Activated T-cell treated with anti-CD3 and anti-CD28 coated beads for 4 hours (primary cell): ENCODE measurements around the gene NETO2.
"Not testable (repeated sequence)": the region's sequence is repeated elsewhere in the genome, so short reads cannot be mapped to it uniquely, and the experiment has no call there.

Source experiments
- DNase-seq: peaks from one replicate; pipeline ENCODE4 v3.0.0-alpha.2; 2020

Gene NETO2

DNA sequence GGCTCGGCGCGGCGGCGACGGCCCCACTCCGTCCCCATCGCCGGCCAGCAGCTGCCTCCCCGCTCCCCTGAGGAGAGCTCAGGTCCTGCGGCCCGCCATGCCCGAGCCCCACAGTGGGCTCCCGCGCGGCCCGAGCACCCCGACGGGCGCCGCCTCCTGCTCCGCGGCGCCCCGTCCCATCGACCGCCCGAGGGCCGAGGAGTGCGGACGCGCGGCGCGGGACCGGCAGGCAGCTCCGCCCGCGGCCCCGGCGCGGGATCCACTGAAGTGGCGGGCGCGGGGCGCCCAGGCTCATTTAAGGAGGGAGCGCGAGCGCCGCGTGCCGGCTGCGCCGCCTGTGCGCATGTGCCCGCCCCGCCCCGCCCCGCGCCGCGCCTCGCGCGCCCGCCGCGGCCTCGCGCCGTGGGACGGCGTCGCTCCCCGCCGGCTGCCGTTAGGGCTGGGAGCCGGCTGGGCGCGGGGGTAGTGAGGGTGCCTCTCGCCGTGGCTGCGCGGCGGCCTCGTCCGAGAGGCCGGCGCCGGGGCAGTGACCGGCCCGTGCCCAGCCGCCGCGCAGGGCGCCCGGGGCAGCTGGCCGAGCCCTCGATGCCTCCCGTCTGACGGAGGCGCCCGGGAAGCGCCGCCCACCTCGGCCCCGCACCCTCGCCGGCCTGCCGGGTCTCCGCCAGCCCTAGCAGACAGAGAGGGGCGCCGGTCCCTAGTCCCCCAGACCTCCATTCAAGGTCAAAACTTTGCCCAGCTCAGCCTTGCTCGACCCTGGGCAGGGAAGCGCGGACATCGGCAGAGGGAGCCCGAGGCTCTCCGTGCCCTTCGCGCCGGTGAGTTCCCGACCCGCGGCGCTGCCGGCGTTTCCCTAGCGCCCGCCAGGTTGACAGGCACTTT is at the start of gene NETO2:
TSS of gene NETO2 (minus strand) at position 269 of the 882 bp plus-strand sequence. CDS start 333 bp downstream, outside the sequence.
- peak; percentile 50 for DNase-seq

DNA sequence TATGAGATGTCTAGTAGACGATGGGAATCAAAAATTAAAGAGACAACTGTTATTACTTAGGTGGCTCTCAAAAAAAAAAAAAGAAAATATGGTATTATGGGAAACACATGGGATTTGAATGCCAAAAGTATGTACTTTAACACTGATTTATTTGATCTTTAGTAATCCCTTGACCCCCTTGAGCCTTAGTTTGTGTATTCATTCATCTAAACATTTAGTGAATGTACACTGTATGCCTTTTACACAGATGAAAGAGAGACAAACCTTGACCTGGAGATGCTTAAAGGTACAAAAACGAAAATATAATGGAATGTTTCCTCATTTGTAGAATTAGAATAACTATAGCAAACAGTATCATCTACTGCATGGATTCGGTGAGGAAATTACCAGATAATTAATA is 38.6 kb upstream of the NETO2 start:
- no peak for DNase-seq

- not testable (repeated sequence) for DNase-seq
Measured at GRCh38 chr16:47181066-47181465, 37.3 kb upstream of the NETO2 start.

DNA sequence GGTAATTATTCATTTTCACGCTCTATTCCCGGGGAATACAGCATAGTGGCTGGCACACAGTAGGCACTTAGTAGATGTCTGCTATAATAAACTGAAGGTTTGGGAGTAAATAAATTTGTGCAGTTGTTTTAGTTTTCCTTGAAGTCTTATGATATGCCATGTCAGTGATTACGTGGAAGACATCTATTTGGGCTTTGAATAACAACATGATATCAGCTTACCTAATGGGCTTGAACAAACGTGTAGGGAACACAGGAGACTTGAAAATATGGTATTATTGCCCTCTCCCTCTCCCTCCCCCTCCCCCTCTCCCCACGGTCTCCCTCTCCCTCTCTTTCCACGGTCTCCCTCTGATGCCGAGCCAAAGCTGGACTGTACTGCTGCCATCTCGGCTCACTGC is 36.3 kb upstream of the NETO2 start:
- no peak for DNase-seq

GRCh38 chr16:47175152-47175551 is 31.4 kb upstream of the NETO2 start:
- no peak for DNase-seq

GRCh38 chr16:47162670-47163420 is 19.1 kb upstream of the NETO2 start:
- no peak for DNase-seq

- no peak for DNase-seq
Measured at GRCh38 chr16:47161464-47161863, 17.7 kb upstream of the NETO2 start.

GRCh38 chr16:47160422-47160821 is 16.7 kb upstream of the NETO2 start:
- no peak for DNase-seq

GRCh38 chr16:47158992-47159391 is 15.2 kb upstream of the NETO2 start:
- DNase-seq, result no peak

DNA sequence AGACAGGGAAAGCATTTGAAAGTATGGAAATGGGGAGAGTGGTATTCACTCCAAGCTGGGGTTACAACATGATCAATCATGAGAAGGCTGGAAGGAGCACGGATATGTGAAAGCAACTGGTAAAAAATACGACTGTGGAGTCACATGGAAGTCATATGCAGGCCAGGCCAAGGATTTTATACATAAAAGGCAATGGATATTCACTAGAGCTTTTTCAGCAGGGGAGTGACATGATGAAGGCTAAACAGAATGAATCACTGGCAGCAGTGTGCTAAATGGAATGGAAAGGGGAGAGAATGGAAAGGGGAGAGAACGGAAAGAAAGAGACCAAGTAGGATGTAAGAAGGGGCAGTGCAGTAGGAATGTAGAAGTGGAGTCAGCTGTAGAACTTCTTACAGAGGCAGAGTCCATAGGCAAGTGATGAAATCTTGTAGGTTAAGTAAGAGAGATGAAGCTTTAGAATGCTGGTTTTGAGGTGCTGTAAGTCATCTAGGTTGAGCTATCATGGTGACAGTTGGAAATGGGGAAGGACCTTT is 13.0 kb upstream of the NETO2 start:
- DNase-seq, result no peak

GRCh38 chr16:47152501-47152900 is 8.8 kb upstream of the NETO2 start:
- DNase-seq, result not testable (repeated sequence)

DNA sequence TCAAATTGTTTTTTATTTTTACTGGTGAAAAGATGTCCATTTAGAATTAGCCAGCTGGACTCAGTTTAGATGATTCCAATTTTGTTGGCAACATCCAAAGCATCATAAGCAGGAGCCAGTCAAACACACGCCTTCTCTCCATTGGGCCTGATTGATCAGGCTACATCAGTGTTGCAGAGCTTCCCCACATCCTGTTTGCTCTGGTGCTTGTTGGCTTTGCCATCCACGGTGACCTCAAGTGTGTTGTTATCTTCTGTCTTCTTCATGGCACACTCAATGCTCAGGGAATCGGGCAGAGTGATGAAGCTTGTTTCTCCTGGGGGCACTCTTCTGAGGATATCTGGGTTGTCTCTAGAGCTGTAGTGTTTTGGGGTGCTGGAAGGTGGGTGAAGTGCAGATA is 6.3 kb upstream of the NETO2 start:
- DNase-seq, result no peak

DNA sequence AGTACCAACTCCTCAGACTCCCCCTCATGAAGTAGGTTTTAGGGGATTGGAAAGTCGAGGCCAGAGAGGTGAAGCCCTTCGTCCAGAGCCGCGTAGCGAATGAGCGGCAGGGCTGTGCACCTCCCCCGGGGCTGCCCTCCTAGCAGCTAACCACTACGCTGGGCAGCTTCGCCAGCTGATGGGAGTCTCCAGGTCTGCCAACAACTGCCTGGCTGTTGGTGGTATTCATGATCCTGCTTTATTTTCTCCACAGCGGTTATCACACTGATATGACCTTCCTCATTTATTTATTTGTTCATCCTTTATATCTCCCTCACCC is 773 bp upstream of the NETO2 start:
- no peak for DNase-seq

- DNase-seq, result peak; percentile 40
Measured at GRCh38 chr16:47142821-47143676, 696 bp downstream of the NETO2 start.

DNA sequence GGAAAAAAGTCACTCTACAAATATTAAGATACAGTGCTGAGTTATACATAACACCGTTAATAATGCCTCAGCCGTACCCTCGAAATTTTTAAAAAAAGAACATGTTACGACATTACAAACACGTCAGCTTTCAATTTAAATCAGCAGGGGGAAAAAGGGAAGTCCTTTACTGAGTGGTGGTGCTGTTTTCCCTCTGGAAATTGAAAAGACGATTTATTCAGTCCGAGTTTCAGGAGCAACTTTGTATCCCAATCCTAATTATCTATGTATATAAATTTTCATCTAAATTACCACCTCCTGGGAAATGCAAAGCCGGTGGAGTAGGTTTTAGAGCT is 1.3 kb downstream of the NETO2 start:
- DNase-seq, result no peak

DNA sequence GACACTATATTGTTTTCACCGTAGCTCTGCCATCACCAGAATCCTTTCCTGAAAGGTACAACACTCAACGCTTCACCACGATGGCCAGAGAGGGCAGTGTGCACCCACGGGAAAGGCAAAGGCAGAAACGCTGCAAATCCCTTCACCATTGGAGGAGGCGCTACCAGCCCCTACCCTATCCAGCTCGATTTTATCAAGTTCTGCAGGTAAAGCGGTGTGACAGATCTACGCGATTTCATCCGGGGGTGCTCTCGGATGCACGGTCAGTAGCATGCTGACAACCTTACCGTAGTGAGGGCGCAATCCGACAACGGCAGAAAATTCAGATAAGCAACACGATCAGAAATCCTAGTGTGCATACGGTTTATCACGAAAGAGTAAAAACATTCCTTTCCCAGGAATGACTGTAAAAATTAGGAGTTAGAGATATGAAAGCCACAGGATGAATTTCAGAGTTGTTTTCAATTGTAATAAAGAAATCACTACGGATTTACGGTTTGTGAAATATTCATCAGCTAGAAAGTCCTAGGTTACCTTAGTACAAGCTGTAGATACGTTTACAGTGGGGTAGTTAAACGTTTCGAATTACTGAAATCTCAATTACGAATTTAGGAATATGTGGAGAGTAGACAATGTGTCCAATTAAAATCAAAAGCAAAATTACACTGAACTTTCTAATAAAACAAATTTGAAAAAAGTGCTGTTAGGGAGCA is 1.8 kb downstream of the NETO2 start:
- peak; percentile 69 for DNase-seq

DNA sequence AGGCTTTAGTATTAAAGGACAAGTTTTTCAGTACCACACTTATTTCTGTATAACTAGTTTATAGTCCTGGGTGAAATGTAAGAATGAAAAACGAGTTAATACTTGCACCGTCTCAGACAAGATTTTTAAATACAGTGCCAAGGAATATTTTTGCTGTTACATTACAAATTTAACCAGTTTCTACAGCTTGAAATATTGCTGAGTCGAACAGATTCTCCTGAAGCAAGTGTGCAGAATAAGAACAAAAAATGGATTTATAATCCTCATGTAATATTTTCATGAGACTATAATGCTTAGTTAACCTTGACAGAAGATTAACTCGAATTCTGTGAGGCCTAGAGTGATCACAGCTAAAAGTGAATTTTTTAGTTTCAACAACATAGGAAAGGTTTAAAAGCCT is 3.1 kb downstream of the NETO2 start:
- no peak for DNase-seq

GRCh38 chr16:47139561-47140185 is 4.1 kb downstream of the NETO2 start:
- no peak for DNase-seq

- not testable (repeated sequence) for DNase-seq
Measured at GRCh38 chr16:47137925-47138324, 5.8 kb downstream of the NETO2 start.

DNA sequence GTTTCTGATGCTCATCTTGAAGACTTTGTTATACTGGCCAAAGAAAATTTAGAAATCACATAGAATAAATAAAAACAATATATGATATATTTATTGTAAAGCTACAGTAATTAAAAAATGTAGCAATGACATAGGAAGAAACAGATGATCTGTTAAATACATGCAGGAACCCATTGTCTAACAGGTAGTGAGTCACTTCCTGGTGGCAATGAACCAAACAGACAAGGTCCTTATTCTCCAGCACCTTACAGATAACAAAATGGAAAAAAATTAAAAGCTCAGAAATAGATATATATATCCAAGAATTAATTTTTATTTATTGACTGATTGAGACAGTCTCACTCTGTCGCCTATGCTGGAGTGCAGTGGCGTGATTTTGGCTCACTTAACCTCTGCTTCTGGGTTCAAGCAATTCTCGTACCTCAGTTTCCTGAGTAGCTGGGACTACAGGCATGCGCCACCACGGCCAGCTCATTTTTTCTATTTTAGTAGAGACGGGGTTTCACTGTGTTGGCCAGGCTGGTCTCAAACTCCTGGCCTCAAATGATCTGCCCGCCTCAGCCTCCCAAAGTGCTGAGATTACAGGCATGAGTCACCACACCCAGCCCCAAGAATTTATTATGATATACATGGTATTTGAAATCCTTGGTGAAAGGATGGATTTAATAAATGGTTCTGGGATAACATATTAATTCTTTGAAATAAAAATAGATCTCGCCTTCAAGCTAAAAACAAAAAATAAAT is 7.5 kb downstream of the NETO2 start:
- no peak for DNase-seq

- DNase-seq, result no peak
Measured at GRCh38 chr16:47134550-47134949, 9.2 kb downstream of the NETO2 start.
